ENCODE measurements around the gene PPIF. TPM values are rescaled to one million over a fixed set of nuclear protein-coding genes. Genes with fewer than 3 reads are reported as not detected.

The PPIF gene
- total RNA-seq, 3 donors from 2014 or later = 16.0 to 39.3 (median 30.7) TPM

GRCh38 chr10:79385804-79386531 is 38.7 kb downstream of the PPIF start:
- Histone ChIP-seq H3K27ac (peak overlapping the region in 1 of 2 donors; percentile 54), H3K27me3 (no peaks in the 10 kb centered on the region), H3K9me3 (no peaks in the 10 kb centered on the region), H3K36me3 (no peaks in the 10 kb centered on the region), H3K4me1 (no peaks in the 10 kb centered on the region), H3K4me3 (no peak overlapping the region)
- peak in 1 of 2 donors; percentile 14 for DNase-seq (ENCODE audit: low spot score in 2 of 2)
- intact Hi-C loops (cut with DNase I; ENCODE audit: low total_unique reads) = loop anchor here (5.0 kb wide), 1 partner anchor 106 kb away; no protein-coding TSS in a partner anchor
- TF ChIP-seq CTCF (IDR thresholded peaks at IDR 0.05) = no peak
- TF ChIP-seq POLR2A (IDR thresholded peaks at IDR 0.05) = no peak
- TF ChIP-seq POLR2AphosphoS5 (IDR thresholded peaks at IDR 0.05) = no peak

DNA sequence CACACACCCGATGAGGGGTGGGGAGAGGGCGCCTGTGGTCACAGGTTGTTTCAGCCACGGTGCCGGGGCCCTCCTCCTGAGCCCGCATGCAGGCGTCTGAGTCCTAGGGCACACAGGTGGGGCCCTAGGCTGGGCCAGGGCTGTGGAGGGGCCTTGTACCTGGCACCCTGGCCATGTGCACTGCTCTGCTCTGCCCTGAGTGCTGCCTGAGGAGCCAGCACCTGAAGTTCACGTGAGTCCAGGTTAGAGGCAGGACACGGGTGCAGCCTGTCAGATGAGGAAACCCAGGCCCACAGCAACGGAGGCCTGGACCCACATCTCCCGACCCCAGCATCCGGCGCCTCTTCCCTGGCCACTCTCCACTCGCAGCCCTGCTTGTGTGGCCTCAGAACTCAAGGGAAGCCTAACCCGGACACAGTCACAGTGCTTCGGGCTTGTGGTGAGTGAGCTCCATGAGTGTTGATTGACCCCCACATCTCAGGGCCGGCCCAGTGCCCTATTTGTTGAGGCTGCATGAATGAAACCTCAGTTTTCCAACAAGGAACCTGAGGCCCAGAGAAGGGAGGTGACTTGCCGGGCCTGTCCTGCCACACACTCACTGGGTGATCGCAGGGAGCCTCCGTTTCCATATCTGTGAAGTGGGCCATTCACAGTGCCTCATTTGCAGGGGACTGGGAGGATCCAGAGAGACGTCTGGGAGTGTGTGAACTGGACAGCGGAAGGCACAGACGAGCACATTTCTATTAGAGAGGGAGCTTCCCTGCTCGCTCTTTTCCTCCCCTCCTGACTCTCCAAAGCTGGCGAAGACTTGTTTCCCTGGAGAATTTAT is 39.6 kb downstream of the PPIF start:
- Histone ChIP-seq H3K4me1 (no peaks in the 10 kb centered on the region), H3K27ac (peak overlapping the region in 1 of 2 donors; percentile 54), H3K36me3 (no peaks in the 10 kb centered on the region), H3K4me3 (no peak overlapping the region), H3K9me3 (no peaks in the 10 kb centered on the region), H3K27me3 (no peaks in the 10 kb centered on the region)
- peak in 1 of 2 donors; percentile 7 for DNase-seq (ENCODE audit: low spot score in 2 of 2)
- TF ChIP-seq POLR2AphosphoS5 (IDR thresholded peaks at IDR 0.05) = no peak
- TF ChIP-seq POLR2A (IDR thresholded peaks at IDR 0.05) = no peak
- no peak for TF ChIP-seq CTCF (IDR thresholded peaks at IDR 0.05)
- intact Hi-C loops (cut with DNase I; ENCODE audit: low total_unique reads) = loop anchor here (5.0 kb wide), 1 partner anchor 105 kb away; no protein-coding TSS in a partner anchor

GRCh38 chr10:79387466-79387973 is 40.3 kb downstream of the PPIF start:
- intact Hi-C loops (cut with DNase I; ENCODE audit: low total_unique reads) = loop anchor here (5.0 kb wide), 1 partner anchor 105 kb away; no protein-coding TSS in a partner anchor
- no peaks in the 10 kb centered on the region for H3K9me3 ChIP-seq
- TF ChIP-seq POLR2AphosphoS5 (IDR thresholded peaks at IDR 0.05) (no peak), CTCF (IDR thresholded peaks at IDR 0.05) (no peak), POLR2A (IDR thresholded peaks at IDR 0.05) (no peak)
- no peak overlapping the region for H3K4me3 ChIP-seq
- peak overlapping the region in 1 of 2 donors; percentile 54 for H3K27ac ChIP-seq
- peak in 1 of 2 donors; percentile 9 for DNase-seq (ENCODE audit: low spot score in 2 of 2)
- no peaks in the 10 kb centered on the region for H3K27me3 ChIP-seq
- H3K4me1 ChIP-seq = no peaks in the 10 kb centered on the region
- H3K36me3 ChIP-seq = no peaks in the 10 kb centered on the region

DNA sequence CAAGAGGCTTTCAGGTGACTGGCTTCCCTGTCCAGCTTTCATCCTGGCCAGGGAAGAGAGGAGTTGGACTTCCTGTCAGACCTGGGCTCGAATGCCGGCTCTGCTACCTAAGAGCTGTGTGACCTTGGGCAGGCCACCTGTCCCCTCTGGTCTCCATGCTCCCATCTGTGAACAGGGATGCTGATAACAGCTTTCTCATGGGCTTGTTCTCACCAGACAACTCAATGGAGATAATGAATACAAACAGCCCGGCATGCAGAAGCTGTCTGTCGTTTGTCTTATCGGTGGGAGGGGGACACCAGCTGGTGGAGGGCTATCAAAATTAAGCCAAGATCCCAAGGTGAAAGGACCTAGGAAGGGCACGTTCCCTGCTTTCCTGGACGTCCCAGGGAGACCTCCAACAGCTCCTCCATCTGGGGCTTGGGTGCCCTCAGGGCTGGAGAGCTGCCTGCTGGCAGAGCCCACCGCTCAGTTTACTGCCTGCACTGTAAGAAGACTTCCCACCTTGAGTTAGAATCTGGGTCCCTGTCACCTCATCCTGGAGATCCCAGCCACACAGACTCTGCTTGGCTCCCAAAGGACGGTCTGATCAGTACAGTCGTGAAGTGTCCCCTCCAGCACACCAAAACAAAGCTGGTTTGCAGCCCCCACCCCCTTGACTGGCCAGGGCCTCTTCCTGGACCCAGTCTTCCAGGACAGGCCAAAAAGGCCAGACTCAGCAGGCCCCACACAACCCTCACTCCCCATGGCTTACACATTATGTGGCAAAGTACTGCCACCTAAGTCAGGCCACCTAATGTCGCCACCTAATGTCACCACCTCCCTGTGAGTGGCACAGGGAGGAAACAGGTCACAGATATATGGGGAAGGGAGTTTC is 40.9 kb downstream of the PPIF start:
- Histone ChIP-seq H3K27ac (peak overlapping the region in 1 of 2 donors; percentile 54), H3K36me3 (no peaks in the 10 kb centered on the region), H3K9me3 (no peaks in the 10 kb centered on the region), H3K4me1 (no peaks in the 10 kb centered on the region), H3K27me3 (no peaks in the 10 kb centered on the region), H3K4me3 (no peak overlapping the region)
- no peak for TF ChIP-seq POLR2AphosphoS5 (IDR thresholded peaks at IDR 0.05)
- intact Hi-C loops (cut with DNase I; ENCODE audit: low total_unique reads) = loop anchor here (5.0 kb wide), 1 partner anchor 104 kb away; no protein-coding TSS in a partner anchor
- DNase-seq (ENCODE audit: low spot score in 2 of 2) = peak; percentile 7 to 30

- DNase-seq (ENCODE audit: low spot score in 2 of 2) = no peak
- no peaks in the 10 kb centered on the region for H3K4me1 ChIP-seq
- TF ChIP-seq POLR2AphosphoS5 (IDR thresholded peaks at IDR 0.05) (no peak), CTCF (IDR thresholded peaks at IDR 0.05) (no peak), POLR2A (IDR thresholded peaks at IDR 0.05) (no peak)
- no peak overlapping the region for H3K4me3 ChIP-seq
- H3K27ac ChIP-seq = peak overlapping the region in 1 of 2 donors; percentile 74
- no peaks in the 10 kb centered on the region for H3K27me3 ChIP-seq
- no peaks in the 10 kb centered on the region for H3K9me3 ChIP-seq
- intact Hi-C loops (cut with DNase I; ENCODE audit: low total_unique reads) = no loop called here
- H3K36me3 ChIP-seq = no peaks in the 10 kb centered on the region
Observed at GRCh38 chr10:79390057-79390456, 42.8 kb downstream of the PPIF start.

Measured in breast epithelium (tissue), 4 donors.